ENCODE measurements around the gene PSMG1.
"Not testable (repeated sequence)": the region's sequence is repeated elsewhere in the genome, so short reads cannot be mapped to it uniquely, and the experiment has no call there.

Gene PSMG1

GRCh38 chr21:39183272-39184049 lies at the start of gene PSMG1:
Gene PSMG1 (minus strand): TSS chr21:39183451. CDS start chr21:39183385, 66 bp downstream.
- Histone ChIP-seq H3K4me1 (ENCODE audit: control insufficient read depth, insufficient read depth, low read length) (peaks cover 9% of the 10 kb centered on the region), H3K36me3 (ENCODE audit: control insufficient read depth in 2 of 2, insufficient read depth in 2 of 2, low read length in 2 of 2) (peaks cover 0 to 2% of the 10 kb centered on the region in 2 donors), H3K9ac (ENCODE audit: low read length in 2 of 2) (peak within 1 kb of the TSS; percentile 78 to 84)

GRCh38 chr21:39232861-39233291 lies 49.6 kb upstream of the PSMG1 start:
- Histone ChIP-seq H3K4me1 (ENCODE audit: control insufficient read depth, insufficient read depth, low read length) (no peaks in the 10 kb centered on the region), H3K27me3 (ENCODE audit: control insufficient read depth in 1 of 2, insufficient read depth in 2 of 2, low read length in 2 of 2) (no peaks in the 10 kb centered on the region), H3K36me3 (ENCODE audit: control insufficient read depth in 2 of 2, insufficient read depth in 2 of 2, low read length in 2 of 2) (peaks cover 15 to 30% of the 10 kb centered on the region in 2 donors), H3K9ac (ENCODE audit: low read length in 2 of 2) (no peak overlapping the region), H3K9me3 (ENCODE audit: control insufficient read depth in 2 of 2, low read length in 2 of 2) (no peaks in the 10 kb centered on the region), H3K27ac (ENCODE audit: low read length) (no peak overlapping the region), H3K4me3 (ENCODE audit: low read length in 2 of 2) (no peak overlapping the region)

More at GRCh38 chr21:39183272-39184049, at the start of gene PSMG1:
- peak within 1 kb of the TSS; percentile 84 for H3K27ac ChIP-seq (ENCODE audit: low read length)
- no peaks in the 10 kb centered on the region for H3K9me3 ChIP-seq (ENCODE audit: control insufficient read depth in 2 of 2, low read length in 2 of 2)
- peak within 1 kb of the TSS; percentile 78 to 91 for H3K4me3 ChIP-seq (ENCODE audit: low read length in 2 of 2)
- no peaks in the 10 kb centered on the region for H3K27me3 ChIP-seq (ENCODE audit: control insufficient read depth in 1 of 2, insufficient read depth in 2 of 2, low read length in 2 of 2)

GRCh38 chr21:39224930-39225329 lies 41.7 kb upstream of the PSMG1 start:
- Histone ChIP-seq H3K9ac (ENCODE audit: low read length in 2 of 2) (no peak overlapping the region), H3K27ac (ENCODE audit: low read length) (no peak overlapping the region), H3K9me3 (ENCODE audit: control insufficient read depth in 2 of 2, low read length in 2 of 2) (no peaks in the 10 kb centered on the region), H3K36me3 (ENCODE audit: control insufficient read depth in 2 of 2, insufficient read depth in 2 of 2, low read length in 2 of 2) (peaks cover 15 to 17% of the 10 kb centered on the region in 2 donors), H3K4me3 (ENCODE audit: low read length in 2 of 2) (no peak overlapping the region), H3K4me1 (ENCODE audit: control insufficient read depth, insufficient read depth, low read length) (no peaks in the 10 kb centered on the region), H3K27me3 (ENCODE audit: control insufficient read depth in 1 of 2, insufficient read depth in 2 of 2, low read length in 2 of 2) (no peaks in the 10 kb centered on the region)

- H3K9ac ChIP-seq (ENCODE audit: low read length in 2 of 2) = no peak overlapping the region
- no peak overlapping the region for H3K4me3 ChIP-seq (ENCODE audit: low read length in 2 of 2)
- H3K9me3 ChIP-seq (ENCODE audit: control insufficient read depth in 2 of 2, low read length in 2 of 2) = no peaks in the 10 kb centered on the region
- no peak overlapping the region for H3K27ac ChIP-seq (ENCODE audit: low read length)
- H3K4me1 ChIP-seq (ENCODE audit: control insufficient read depth, insufficient read depth, low read length) = no peaks in the 10 kb centered on the region
- peaks cover 18 to 19% of the 10 kb centered on the region in 2 donors for H3K36me3 ChIP-seq (ENCODE audit: control insufficient read depth in 2 of 2, insufficient read depth in 2 of 2, low read length in 2 of 2)
- H3K27me3 ChIP-seq (ENCODE audit: control insufficient read depth in 1 of 2, insufficient read depth in 2 of 2, low read length in 2 of 2) = no peaks in the 10 kb centered on the region
These were observed 38.8 kb upstream of the PSMG1 start for GRCh38 chr21:39221997-39222486.

- Histone ChIP-seq H3K4me1 (ENCODE audit: control insufficient read depth, insufficient read depth, low read length) (no peaks in the 10 kb centered on the region), H3K36me3 (ENCODE audit: control insufficient read depth in 2 of 2, insufficient read depth in 2 of 2, low read length in 2 of 2) (peaks cover 17 to 19% of the 10 kb centered on the region in 2 donors), H3K27ac (ENCODE audit: low read length) (no peak overlapping the region), H3K9me3 (ENCODE audit: control insufficient read depth in 2 of 2, low read length in 2 of 2) (no peaks in the 10 kb centered on the region), H3K27me3 (ENCODE audit: control insufficient read depth in 1 of 2, insufficient read depth in 2 of 2, low read length in 2 of 2) (no peaks in the 10 kb centered on the region), H3K4me3 (ENCODE audit: low read length in 2 of 2) (no peak overlapping the region), H3K9ac (ENCODE audit: low read length in 2 of 2) (no peak overlapping the region)
These were observed 38.2 kb upstream of the PSMG1 start for GRCh38 chr21:39221282-39221996.

GRCh38 chr21:39220875-39221274 lies 37.6 kb upstream of the PSMG1 start:
- not testable (repeated sequence) for H3K9ac ChIP-seq (ENCODE audit: low read length in 2 of 2); H3K27me3 ChIP-seq (ENCODE audit: control insufficient read depth in 1 of 2, insufficient read depth in 2 of 2, low read length in 2 of 2); H3K27ac ChIP-seq (ENCODE audit: low read length); H3K9me3 ChIP-seq (ENCODE audit: control insufficient read depth in 2 of 2, low read length in 2 of 2); H3K4me3 ChIP-seq (ENCODE audit: low read length in 2 of 2); H3K4me1 ChIP-seq (ENCODE audit: control insufficient read depth, insufficient read depth, low read length)
- peaks cover 19% of the 10 kb centered on the region in 2 donors for H3K36me3 ChIP-seq (ENCODE audit: control insufficient read depth in 2 of 2, insufficient read depth in 2 of 2, low read length in 2 of 2)

GRCh38 chr21:39220150-39220549 lies 36.9 kb upstream of the PSMG1 start:
- Histone ChIP-seq H3K27me3 (ENCODE audit: control insufficient read depth in 1 of 2, insufficient read depth in 2 of 2, low read length in 2 of 2) (no peaks in the 10 kb centered on the region), H3K27ac (ENCODE audit: low read length) (no peak overlapping the region), H3K4me3 (ENCODE audit: low read length in 2 of 2) (no peak overlapping the region), H3K4me1 (ENCODE audit: control insufficient read depth, insufficient read depth, low read length) (no peaks in the 10 kb centered on the region), H3K9me3 (ENCODE audit: control insufficient read depth in 2 of 2, low read length in 2 of 2) (no peaks in the 10 kb centered on the region), H3K9ac (ENCODE audit: low read length in 2 of 2) (no peak overlapping the region), H3K36me3 (ENCODE audit: control insufficient read depth in 2 of 2, insufficient read depth in 2 of 2, low read length in 2 of 2) (peaks cover 19% of the 10 kb centered on the region in 2 donors)

- Histone ChIP-seq H3K9me3 (ENCODE audit: control insufficient read depth in 2 of 2, low read length in 2 of 2) (no peaks in the 10 kb centered on the region), H3K36me3 (ENCODE audit: control insufficient read depth in 2 of 2, insufficient read depth in 2 of 2, low read length in 2 of 2) (peaks cover 11 to 14% of the 10 kb centered on the region in 2 donors), H3K4me3 (ENCODE audit: low read length in 2 of 2) (no peak overlapping the region), H3K4me1 (ENCODE audit: control insufficient read depth, insufficient read depth, low read length) (no peaks in the 10 kb centered on the region), H3K27ac (ENCODE audit: low read length) (no peak overlapping the region), H3K9ac (ENCODE audit: low read length in 2 of 2) (no peak overlapping the region), H3K27me3 (ENCODE audit: control insufficient read depth in 1 of 2, insufficient read depth in 2 of 2, low read length in 2 of 2) (no peaks in the 10 kb centered on the region)
These were observed 34.8 kb upstream of the PSMG1 start for GRCh38 chr21:39218082-39218409.

- Histone ChIP-seq H3K36me3 (ENCODE audit: control insufficient read depth in 2 of 2, insufficient read depth in 2 of 2, low read length in 2 of 2) (peaks cover 11 to 14% of the 10 kb centered on the region in 2 donors), H3K9me3 (ENCODE audit: control insufficient read depth in 2 of 2, low read length in 2 of 2) (no peaks in the 10 kb centered on the region), H3K27ac (ENCODE audit: low read length) (no peak overlapping the region), H3K9ac (ENCODE audit: low read length in 2 of 2) (no peak overlapping the region), H3K4me3 (ENCODE audit: low read length in 2 of 2) (no peak overlapping the region), H3K27me3 (ENCODE audit: control insufficient read depth in 1 of 2, insufficient read depth in 2 of 2, low read length in 2 of 2) (no peaks in the 10 kb centered on the region), H3K4me1 (ENCODE audit: control insufficient read depth, insufficient read depth, low read length) (no peaks in the 10 kb centered on the region)
These were observed 34.3 kb upstream of the PSMG1 start for GRCh38 chr21:39217356-39218081.

GRCh38 chr21:39216290-39216689 lies 33.0 kb upstream of the PSMG1 start:
- no peaks in the 10 kb centered on the region for H3K27me3 ChIP-seq (ENCODE audit: control insufficient read depth in 1 of 2, insufficient read depth in 2 of 2, low read length in 2 of 2)
- no peaks in the 10 kb centered on the region for H3K9me3 ChIP-seq (ENCODE audit: control insufficient read depth in 2 of 2, low read length in 2 of 2)
- no peaks in the 10 kb centered on the region for H3K4me1 ChIP-seq (ENCODE audit: control insufficient read depth, insufficient read depth, low read length)
- peaks cover 11 to 20% of the 10 kb centered on the region in 2 donors for H3K36me3 ChIP-seq (ENCODE audit: control insufficient read depth in 2 of 2, insufficient read depth in 2 of 2, low read length in 2 of 2)
- no peak overlapping the region for H3K9ac ChIP-seq (ENCODE audit: low read length in 2 of 2)
- no peak overlapping the region for H3K4me3 ChIP-seq (ENCODE audit: low read length in 2 of 2)
- H3K27ac ChIP-seq (ENCODE audit: low read length) = no peak overlapping the region

All from stomach smooth muscle (tissue), 2 donors.